Fibroblast of gingiva (primary cell): ENCODE data around the gene TRAFD1.

Source experiments
- DNase-seq: peaks from one replicate; pipeline ENCODE4 v3.0.0-alpha.2; 2011; ENCODE audit warnings: low read depth

TRAFD1 gene

DNA sequence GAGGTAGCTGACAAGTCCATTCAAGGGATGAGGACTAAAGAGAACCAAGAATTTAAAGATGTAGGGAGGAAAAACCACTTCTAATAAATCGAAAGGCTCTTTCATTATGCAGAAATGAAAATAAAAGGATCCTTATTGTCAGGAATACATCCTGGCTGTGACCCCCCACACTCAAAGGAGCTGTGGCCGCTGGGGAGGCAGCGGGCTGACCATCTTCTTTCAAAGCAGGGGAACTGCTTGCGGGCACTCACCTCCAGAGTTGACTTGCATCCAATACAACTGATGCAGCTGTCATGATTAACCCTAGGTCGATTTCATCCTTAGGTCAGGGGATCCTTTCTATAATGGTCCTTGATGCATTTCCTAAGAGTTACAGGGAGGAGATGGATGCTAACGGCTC is 35.3 kb downstream of the TRAFD1 start:
- DNase-seq, result no peak

DNA sequence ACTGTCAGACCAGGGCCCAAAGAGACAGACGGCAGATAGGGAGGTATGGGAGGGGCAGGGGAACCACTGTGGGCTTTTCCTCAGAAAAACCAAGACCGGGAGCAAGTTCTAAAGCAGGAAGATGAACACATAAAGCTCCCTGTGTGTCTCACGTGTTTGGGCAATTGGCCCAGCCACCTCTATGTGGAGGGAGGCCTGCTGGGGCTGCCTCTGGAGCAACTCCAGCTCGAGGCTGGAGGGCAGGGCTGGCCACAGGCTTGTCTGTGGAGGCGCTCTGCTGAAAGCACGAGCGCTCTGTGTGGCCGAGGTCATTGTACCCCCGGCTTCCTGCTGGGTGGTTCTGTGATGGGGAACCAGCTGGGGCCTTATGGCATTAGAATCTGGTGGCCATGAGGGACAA is 36.4 kb downstream of the TRAFD1 start:
- DNase-seq, result no peak

DNA sequence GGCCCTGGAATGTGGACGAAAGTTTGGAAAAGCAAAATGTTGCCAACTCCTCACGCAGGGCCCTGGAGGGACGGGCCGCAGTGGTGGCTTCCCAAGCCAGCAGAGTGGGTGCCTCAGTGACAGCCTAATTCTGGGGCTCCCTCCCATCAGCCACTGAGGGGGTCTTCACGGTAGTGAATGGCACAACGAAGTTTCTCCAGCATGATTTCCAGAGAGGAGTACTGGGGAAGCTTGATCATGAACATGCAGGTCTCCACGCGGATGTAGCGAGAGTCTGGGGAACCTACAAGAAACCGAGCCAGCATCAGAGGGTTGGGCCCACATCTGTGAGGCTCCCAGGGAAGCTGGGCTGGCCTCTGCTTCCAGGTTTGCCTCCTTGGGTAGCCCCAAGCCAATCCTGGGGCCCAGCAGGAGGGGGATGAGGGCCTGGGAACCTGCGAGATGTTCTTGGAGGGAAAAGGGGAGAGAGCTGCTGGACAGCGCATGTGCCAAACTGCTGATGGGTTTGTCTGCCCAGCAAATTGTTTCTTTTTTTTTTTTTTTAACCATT is 37.0 kb downstream of the TRAFD1 start:
- DNase-seq, result no peak

DNA sequence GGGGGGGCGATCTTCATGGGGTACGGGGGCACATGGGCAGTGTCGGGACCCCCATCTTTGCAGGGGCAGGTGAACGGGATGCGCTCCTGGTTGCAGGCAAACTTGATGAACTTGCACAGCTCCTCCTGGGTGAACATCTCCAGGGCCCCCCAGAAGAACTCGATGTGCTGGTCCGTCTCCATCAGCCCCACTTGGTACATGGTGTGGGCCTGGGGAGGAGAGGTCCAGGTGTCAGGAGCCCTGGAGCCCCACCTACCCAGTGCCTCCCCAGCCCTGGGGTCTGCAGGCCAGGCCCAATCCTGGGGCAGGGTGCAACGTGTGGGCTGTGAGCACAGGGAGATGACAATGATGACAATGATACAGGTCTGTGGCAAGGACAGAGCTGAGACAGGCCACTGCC is 37.7 kb downstream of the TRAFD1 start:
- no peak for DNase-seq

DNA sequence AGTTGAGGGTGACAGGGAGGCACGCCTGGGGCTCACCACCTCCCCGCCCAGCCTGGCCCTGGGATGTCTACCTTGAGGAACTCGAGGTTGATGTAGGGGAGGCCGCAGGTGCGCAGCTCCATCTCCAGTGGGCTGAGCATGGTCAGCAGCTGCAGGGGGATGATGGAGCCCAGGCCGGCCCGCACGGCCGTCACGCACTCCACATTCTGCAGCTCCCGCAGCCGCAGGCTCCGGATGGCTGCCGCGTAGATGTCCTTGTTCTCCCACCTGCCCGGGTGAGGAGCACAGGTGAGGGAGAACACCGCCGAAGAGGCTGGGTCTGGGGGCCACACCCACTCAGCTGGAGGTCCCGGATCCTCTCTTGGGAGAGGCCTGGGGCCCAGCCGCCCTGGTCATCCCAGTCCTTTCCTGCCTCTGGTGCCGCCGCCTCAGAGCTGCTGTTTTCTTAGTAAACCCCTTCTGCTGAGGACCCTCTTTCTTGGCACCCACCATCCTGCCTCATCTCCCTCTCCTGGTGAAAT is 38.2 kb downstream of the TRAFD1 start:
- no peak for DNase-seq

DNA sequence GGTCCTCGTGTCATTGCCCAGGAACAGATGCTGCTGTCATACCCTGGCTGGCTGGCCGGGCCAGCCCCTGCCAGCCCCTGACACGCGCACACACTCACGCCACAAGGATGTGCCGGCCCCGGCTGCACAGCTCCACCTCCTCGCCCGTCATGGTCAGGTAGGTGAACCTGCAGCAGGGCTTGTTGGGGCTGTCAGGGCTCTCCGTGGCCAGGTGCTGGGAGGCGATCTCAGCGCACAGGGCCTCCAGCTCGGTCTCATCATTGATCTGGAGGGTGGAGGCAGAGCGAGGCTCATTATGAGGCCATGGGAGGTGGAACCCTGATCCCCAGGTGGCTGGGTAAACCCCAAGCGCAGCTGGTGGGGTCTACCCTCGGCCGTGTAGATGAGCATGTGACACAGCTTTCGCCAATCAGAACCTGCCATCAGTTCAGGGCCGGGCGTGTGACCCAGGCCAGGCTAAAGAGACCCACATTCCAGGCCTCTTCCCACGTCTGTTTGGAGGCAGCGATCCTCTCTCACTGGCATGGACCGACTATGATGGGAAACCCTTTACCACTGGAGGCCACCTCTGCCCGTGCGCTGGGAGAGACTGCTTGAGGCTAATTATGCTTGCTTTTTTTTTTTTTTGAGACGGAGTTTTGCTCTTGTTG is 38.8 kb downstream of the TRAFD1 start:
- DNase-seq, result no peak

DNA sequence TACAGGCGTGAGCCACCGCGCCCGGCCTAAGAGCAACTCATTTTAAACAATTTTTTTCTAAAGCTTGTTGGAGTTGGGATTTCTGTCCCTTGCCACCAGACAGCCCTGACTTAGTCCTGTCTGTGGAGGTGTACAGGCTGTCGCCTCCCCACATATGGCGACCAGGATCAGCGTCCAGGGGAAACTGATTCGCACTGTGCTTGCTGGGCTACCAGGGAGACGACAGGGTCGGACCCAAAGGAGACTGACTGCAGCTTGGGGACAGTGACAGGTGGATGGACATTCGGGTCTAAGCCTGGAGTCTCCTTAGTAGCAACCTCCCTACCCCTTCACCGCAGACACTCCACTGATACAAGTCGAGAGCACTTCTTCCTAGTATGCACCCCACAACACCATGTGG is 40.3 kb downstream of the TRAFD1 start:
- DNase-seq, result no peak

DNA sequence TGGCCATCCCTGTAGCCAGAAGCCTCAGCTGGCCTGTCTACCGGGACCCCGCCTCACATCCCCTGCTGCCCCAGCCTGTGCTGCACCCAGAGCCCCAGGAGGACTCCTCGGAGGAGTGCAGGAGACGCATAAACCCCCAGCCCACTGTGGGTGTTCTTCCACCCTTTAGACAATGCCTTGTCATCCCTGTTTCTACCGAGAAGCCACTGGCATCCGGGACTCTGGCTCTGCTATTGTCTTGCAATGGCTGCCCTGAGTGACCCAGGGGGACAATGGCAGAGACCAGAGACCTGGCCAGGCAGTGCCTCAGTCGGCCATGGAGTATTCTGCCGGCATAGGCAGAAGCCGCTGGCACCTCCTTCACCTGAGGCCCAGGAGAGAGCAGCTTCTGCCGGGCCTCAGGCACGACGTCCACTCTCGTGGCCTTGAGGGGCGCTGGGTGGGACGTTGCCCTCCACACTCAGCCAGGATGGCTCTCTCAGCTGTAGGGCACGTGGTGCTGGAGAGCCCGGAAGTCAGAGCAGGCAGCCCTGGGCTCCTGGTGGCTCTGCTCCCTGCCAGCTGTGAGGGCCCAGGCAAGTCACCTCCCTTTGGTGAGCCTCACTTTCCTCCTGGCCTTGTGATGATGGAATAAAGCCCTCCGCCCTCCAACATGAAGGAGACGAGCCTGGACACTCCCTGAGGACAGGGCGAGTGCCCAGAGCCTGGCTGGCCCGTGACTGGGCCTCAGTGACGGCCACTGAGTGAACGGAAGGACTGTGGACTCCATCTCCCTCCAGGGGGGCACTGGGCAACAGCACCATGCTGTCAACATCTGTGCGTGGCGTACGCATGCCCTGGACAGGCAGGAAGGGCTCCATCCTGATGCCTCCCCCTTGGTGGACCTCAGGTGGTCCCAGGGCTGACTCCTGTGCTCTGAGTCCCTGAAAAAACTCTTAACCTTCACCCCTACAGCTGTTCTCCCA is 41.0 kb downstream of the TRAFD1 start:
- no peak for DNase-seq

DNA sequence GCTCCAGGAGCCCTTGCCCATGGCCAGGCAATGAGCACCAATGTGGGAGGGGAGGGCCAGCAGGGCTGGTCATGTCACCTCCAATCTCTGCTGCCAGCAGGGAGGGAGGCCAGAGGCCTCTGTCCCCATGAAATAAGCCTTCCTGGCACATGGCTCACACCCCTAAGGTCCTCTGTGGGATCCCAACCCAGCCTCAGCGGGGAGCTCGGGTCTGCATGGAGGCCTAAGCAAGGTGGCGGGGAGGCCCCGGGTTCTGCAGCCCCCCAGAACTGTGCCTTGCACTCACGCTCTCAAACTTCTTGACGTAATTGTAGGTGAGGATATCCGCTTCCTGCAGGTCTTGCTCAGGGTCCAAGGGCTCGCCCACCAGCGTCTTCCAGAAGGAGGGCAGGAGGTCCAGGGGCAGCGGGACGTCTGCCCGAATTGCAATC is 41.7 kb downstream of the TRAFD1 start:
- DNase-seq, result no peak

DNA sequence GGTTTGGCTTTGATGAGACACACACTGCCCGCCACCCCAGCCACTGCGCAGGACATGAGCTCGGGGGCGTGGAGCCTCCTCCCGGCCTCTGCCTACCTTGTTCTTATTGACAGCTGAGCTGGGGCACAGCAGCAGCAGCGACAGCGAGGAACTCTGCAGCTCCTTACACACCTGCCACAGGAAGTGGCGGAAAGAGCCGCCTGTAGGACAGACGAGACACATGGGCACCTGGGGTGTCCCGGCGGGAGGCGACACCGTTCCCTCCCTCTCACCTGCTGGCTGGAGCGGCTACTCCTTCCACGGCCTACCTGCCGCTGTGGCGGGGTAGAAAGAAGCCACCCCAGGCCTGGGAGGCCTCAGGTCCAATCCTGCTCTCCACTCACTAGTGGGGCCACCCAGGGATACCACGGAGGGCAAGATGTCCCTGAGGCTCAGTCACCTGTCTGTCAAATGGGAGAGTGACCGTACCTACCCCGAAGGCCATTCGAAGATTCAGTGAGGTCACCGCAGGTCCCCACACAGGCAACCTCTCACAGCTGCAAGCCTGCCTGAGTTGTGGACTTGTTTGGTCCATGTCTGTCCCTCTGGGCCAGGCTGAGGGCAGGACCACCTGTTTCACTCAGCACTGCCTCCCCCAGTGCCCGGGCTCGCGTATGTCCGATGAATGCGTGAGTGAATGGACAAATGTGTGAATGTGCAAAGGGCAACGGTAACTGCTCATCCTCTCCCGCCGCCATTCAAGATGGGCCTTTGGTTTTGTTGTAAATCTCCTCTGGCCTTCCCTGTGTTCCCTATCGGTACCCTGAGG is 42.6 kb downstream of the TRAFD1 start:
- DNase-seq, result no peak

DNA sequence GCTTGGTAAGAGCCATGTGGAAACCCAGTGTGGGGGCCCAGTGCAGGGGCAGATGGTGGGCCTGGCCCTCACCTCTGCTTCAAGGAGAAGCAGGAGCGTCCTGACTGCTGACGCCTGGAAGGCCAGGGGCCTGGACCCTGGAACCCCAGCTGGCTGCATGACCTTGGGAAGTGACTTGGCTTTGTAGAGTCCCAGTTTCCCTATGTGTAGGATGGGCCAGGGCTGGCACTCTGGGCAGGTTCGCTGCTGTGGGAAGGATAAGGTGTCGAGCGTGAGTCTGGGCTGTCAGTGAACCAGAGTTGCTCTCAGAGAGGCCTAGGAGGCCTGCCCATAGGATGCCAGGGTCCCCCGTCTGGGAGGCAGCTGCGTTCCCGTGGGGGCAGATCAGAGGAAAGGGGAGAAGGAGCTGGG is 43.2 kb downstream of the TRAFD1 start:
- DNase-seq, result no peak

DNA sequence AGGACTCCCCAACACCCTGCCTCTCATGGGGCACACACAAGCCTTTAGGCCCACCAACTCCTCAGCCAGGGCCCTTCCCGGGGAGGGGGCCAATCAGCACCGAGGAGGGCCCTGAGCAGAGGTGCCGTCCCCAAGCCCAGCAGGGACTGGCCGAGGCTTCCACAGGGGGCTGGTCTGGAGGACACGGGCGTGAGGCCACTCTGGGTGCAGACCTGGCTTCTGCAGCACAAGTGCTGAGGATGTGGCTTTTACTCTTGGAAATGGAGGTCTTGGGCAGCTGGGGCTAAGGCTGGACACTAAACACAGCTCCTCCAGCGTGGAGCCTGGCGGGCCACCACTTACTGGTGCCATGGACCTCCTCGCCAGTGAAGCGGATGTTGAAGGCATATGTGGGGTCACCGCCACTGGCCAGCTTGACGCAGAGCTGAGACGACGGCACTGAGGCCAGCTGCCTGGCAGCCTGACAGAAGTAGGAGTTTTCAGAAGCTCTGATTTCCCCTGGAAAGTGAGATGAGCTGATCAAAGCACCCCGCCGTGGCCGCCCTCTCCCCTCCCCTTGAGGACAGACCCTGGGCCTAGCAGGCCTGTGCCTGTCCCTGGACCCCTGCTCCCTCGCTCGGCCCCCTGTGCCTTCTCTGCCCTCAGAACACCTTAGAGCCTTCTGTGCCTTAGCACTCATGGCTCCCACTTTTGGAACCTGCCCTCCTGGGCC is 44.0 kb downstream of the TRAFD1 start:
- DNase-seq, result no peak

DNA sequence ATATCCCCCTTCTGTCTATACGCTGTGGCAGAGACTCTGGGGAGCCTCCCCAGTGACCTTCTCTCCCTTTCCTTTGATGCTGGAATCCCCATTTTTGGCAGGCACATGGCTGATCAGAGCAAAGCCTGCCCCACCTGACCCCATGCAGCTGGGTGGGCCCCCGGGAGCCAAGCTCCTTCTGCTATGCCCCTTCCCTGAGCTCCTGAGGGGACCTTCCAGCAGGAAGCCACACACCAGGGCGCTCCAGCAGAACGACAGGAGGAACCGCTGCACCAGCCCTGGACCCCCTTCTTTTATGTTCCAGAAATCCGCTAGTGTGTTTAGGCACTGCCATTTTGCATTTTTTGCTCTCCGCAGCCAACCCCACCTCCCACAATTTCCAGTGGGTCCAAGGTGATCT is 44.6 kb downstream of the TRAFD1 start:
- no peak for DNase-seq

DNA sequence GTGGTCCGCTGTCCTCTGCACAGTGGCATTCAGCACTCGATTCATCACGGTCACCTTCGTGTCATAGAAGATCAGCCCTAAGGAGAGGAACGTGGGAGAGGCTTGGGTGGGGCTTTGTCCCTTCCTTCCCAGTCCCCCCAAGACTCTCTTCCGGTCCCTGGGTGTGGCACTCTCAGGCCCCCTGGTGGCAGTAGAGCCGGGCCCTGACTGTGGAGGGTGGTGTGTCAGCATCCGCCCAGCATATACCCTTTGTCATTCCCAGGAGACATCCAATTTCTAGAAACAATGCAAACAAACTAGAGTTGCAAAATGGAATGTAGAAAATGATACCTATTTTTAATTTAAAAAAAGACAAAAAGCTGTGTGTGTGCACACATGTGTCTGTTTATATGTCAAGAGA is 45.0 kb downstream of the TRAFD1 start:
- DNase-seq, result peak; percentile 80

DNA sequence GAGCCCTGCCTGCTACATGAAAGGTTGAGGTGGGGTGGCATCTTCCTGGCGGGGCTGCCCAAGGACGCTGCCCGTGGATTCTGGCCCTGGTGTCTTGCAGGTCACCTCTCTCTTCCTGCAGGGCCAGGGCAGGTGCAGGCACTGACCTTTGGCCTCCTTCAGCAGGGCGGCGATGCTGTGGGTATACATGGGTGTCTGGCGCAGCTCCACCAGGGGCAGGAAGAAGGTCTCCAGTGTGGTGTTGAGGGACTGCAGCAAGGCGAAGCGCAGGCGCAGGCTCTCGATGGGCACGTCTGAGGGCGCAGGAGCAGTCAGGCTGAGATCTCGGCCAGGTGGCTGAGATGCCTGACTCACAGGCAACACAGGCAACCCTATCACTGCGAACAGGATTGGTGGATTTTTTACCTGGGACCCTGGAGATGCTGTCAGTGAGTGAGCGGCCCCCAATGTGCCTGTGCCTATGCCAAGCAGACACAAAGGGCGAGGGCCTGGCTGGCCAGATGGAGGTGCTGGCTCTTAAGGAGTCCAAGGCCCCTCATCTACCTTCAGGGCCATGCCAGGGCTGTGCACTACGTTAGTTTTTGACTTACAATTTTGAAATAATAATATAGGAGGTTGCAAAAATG is 45.7 kb downstream of the TRAFD1 start:
- DNase-seq, result no peak

DNA sequence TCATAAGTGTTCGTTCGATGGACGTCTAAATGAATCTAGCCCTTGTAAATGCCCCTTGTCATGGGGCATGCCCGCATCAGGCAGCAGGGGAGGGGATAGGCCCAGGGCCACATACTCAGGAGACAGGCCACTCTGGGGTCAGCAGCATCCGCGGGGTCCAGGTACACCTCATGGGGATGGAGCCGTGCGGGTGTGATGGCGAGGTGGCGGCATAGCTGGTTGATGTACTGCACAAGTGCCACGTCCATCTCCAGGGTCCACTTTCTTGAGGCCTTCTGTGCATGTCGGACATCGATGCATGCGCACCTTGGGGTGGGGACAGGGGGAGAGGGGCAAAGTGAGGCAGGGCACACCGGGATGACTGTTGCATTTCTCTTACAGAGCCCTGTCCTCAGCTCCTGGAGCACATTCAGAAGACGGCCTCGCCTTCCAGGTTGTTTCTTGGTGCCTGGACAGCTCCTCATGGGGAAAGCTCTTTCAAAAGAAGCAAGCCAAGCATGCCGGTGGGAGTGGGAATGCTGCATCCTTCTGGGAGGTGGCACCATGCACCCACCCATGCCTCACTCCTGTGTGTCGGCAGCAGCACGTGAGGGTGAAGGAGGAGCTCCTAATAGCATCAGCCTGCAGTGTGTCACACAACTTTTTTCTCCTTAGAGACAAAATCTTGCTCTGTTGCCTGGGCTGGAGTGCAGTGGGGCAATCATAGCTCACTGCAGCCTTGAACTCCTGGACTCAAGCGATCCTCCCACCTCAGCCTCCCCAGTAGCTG is 47.4 kb downstream of the TRAFD1 start:
- no peak for DNase-seq

DNA sequence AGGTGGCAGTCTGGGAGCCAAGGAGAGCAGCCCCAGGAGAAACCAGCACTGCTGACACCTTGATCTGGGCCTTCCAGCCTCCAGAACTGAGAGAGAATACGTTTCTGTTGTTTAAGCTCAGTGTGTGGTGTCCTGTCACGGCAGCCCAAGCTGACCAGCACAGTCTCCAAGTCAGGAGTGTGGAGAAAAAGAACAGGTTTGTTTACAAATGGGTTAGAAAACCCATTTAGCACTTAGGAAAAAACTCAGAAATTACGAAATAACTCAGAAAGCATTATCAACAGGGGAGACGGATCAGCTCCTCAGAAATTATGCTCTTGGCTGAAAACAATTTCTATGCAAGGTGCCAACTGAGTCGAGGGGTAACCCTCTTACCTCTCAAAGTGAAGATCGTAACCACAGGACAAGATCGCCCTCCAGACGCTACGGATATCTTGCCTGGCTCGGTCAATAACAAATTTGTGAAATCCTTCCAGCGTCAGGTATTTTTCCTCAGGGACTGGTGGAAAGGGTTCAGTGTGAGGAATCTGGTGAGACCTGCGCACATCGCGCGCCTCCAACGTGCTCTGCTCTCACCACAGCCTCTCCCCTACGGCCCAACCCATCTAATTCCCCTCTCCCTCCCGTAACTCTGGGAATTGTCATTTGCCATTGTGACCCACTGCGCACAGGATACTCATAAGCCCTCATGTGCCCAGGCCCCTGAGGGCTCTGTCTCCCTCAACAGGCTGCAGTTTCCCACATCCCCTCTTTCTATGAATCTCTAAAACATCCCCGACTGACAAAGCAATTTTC is 50.2 kb downstream of the TRAFD1 start:
- DNase-seq, result no peak

DNA sequence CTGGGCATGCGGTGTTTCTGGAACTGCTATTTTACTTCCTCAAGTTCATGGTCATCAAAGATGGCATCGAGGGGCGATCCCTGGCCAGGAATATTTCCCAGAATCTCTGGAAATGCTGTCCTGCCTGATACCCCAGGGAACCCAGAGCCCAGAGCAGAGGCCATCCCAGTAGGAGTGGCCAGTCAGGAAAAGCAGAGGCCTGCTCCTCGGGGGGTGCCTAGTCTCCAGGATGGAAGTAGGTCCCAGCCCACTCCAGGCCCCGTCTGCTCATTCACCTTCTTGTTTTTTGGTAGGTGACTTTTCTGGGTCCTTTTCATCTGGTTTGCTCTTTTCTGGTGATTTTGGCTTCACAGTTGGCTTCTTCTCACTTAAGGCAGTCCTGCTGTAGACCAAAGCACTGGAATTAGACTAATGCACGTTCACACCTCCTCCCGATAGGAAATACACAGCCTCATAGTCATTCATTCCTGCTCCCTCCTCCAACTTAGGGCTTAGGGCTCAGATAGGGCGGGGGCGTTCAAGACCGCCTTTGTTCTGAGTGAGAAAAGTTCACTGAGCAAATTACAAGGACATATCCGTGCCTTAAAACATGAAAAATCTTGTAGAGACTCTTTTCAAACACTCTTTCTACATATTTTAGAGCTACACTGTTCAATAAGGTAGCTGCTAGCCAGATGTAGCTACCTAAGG is 51.1 kb downstream of the TRAFD1 start:
- DNase-seq, result no peak

DNA sequence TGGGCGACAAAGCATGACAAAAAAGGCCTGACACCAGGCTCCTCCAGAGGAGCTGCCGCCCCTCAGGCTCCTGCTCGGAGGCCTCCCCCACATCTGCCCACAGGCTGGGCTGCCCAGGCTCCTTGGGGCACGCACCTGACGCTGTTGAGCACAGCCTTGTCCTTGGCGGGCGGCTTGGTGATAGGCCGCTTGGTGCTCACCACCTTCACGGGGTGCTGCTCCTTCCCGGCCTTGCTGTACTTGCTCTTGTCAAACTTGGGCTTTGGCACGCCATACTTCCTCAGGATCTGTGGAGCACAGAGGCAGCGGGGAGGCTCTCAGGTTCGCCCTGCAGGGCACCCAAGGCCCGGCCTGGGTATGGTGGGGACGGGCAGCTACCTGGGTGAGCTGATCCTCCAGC is 53.4 kb downstream of the TRAFD1 start:
- DNase-seq, result no peak
